Measurements from ENCODE around the gene ZNF827.

Gene ZNF827

GRCh38 chr4:145766273-145766672, 172.3 kb downstream of the ZNF827 start:
- no peak overlapping the region for H3K27ac ChIP-seq
- peaks cover 43% of the 10 kb centered on the region for H3K36me3 ChIP-seq
- no peak overlapping the region for H3K4me3 ChIP-seq (ENCODE audit: low read depth, low read length)
- DNase-seq: no peak
- H3K9me3 ChIP-seq (ENCODE audit: severe bottlenecking): peaks cover 3% of the 10 kb centered on the region
- H3K27me3 ChIP-seq (ENCODE audit: insufficient read depth, low read depth, severe bottlenecking): no peaks in the 10 kb centered on the region
- no peak for TF ChIP-seq CTCF (IDR thresholded peaks at IDR 0.05; ENCODE audit: low read depth, low read length)

- H3K9me3 ChIP-seq (ENCODE audit: severe bottlenecking): peaks cover 3% of the 10 kb centered on the region
- no peak for DNase-seq
- peaks cover 61% of the 10 kb centered on the region for H3K36me3 ChIP-seq
- no peak overlapping the region for H3K4me3 ChIP-seq (ENCODE audit: low read depth, low read length)
- H3K27ac ChIP-seq: no peak overlapping the region
- no peaks in the 10 kb centered on the region for H3K27me3 ChIP-seq (ENCODE audit: insufficient read depth, low read depth, severe bottlenecking)
- no peak for TF ChIP-seq CTCF (IDR thresholded peaks at IDR 0.05; ENCODE audit: low read depth, low read length)
Observed at GRCh38 chr4:145763399-145763798, 175.2 kb downstream of the ZNF827 start.

DNA sequence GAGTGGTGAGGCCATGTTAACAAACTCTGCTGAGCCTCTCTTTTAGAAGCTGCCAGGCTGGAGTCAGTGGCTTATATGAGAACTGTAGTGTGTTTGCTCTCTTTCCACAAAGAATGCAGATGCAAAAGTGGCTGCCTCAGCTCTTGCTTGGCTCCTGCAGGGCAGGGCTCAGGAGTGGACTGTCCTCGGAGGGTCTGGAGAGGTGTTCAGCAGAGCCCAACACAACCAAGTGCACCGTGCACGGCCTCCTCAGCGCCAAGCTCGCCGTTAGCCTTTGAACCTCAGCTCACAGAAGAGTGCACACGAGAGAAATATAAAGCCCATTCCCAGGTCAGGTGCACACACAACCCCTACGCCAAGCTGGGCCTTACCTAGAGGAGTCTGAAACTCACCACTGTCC, 175.9 kb downstream of the ZNF827 start:
- H3K36me3 ChIP-seq: peaks cover 54% of the 10 kb centered on the region
- H3K27ac ChIP-seq: no peak overlapping the region

GRCh38 chr4:145760961-145761929, 177.4 kb downstream of the ZNF827 start:
- no peaks in the 10 kb centered on the region for H3K9me3 ChIP-seq (ENCODE audit: severe bottlenecking)
- H3K27ac ChIP-seq: no peak overlapping the region
- no peak overlapping the region for H3K4me3 ChIP-seq (ENCODE audit: low read depth, low read length)
- peaks cover 54% of the 10 kb centered on the region for H3K36me3 ChIP-seq
- DNase-seq: no peak
- no peaks in the 10 kb centered on the region for H3K27me3 ChIP-seq (ENCODE audit: insufficient read depth, low read depth, severe bottlenecking)
- no peak for TF ChIP-seq CTCF (IDR thresholded peaks at IDR 0.05; ENCODE audit: low read depth, low read length)

More for the DNA sequence above, 175.9 kb downstream of the ZNF827 start:
- TF ChIP-seq CTCF (IDR thresholded peaks at IDR 0.05; ENCODE audit: low read depth, low read length): no peak
- no peak for DNase-seq
- Histone ChIP-seq H3K4me3 (ENCODE audit: low read depth, low read length) (no peak overlapping the region), H3K9me3 (ENCODE audit: severe bottlenecking) (no peaks in the 10 kb centered on the region), H3K27me3 (ENCODE audit: insufficient read depth, low read depth, severe bottlenecking) (no peaks in the 10 kb centered on the region)

DNA sequence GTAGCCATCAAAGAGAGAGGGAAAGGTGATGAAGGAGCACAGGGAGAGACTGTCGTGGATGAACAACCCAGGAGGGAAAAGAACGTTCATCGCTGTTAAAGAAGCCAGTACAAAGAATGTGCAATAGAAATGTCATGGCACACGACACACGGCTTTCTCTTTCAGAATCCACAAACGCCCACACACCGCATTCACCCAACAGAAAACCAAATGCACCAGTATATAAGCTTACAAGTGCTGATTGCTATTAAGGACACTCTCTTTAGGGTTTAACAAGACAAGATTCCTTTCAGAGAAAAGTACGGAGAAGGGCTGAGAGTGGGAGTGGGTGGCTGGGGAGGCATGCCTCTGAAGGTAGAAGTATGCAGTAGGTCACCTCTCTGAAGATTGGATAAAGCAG, 178.4 kb downstream of the ZNF827 start:
- DNase-seq: no peak
- H3K27ac ChIP-seq: no peak overlapping the region
- H3K9me3 ChIP-seq (ENCODE audit: severe bottlenecking): no peaks in the 10 kb centered on the region
- no peaks in the 10 kb centered on the region for H3K27me3 ChIP-seq (ENCODE audit: insufficient read depth, low read depth, severe bottlenecking)
- H3K36me3 ChIP-seq: peaks cover 50% of the 10 kb centered on the region
- no peak overlapping the region for H3K4me3 ChIP-seq (ENCODE audit: low read depth, low read length)
- TF ChIP-seq CTCF (IDR thresholded peaks at IDR 0.05; ENCODE audit: low read depth, low read length): no peak

Data from WERI-Rb-1 (cell line).